ENCODE results near the gene RYR2. TPM values are rescaled to one million over a fixed set of nuclear protein-coding genes. Genes with fewer than 3 reads are reported as not detected.

Gene RYR2
- total RNA-seq, 4 donors from 2014 or later = 0.88 to 8.4 (median 5.5) TPM

DNA sequence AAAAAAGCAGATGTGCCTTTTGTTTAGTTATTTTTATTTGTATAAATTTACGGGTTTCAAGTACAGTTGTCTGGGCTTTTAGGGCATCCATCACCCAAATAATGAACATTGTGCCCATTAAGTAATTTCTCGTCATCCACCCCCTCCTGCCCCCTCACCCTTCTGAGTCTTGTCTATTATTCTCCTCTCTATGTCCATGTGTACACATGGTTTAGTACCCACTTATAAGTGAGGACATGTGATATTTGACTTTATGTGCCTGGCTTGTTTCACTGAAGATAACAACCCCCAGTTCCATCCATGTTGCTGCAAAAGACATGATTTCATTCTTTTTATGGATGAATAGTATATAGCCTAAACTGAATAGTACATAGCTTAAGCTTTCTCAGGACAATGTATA, 659.5 kb downstream of the RYR2 start:
- intact Hi-C loops (cut with DNase I; ENCODE audit: low total_unique reads) = no loop called here
- TF ChIP-seq POLR2A (IDR thresholded peaks at IDR 0.05) = no peak
- TF ChIP-seq, protein P1, sequence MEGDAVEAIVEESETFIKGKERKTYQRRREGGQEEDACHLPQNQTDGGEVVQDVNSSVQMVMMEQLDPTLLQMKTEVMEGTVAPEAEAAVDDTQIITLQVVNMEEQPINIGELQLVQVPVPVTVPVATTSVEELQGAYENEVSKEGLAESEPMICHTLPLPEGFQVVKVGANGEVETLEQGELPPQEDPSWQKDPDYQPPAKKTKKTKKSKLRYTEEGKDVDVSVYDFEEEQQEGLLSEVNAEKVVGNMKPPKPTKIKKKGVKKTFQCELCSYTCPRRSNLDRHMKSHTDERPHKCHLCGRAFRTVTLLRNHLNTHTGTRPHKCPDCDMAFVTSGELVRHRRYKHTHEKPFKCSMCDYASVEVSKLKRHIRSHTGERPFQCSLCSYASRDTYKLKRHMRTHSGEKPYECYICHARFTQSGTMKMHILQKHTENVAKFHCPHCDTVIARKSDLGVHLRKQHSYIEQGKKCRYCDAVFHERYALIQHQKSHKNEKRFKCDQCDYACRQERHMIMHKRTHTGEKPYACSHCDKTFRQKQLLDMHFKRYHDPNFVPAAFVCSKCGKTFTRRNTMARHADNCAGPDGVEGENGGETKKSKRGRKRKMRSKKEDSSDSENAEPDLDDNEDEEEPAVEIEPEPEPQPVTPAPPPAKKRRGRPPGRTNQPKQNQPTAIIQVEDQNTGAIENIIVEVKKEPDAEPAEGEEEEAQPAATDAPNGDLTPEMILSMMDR (IDR thresholded peaks at IDR 0.05) = no peak
- DNase-seq = no peak

DNA sequence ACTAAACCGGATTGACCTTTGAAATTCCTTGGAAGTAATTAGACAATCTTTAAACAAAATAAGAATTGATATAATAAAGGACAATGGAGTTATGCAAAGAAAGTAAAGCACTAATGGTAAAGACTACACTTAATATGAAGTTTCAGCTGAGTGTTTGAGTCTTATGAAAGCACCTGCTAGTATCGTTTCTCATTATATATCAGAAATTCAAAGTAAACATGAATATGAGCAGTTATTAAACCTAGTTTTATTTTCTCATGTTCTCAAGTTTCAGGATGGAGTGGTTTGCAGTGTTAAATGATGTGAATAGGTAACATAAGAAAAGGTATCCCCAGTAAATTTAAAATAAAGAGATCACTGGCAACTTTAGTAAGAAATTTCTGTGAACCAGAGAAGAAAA, 660.2 kb downstream of the RYR2 start:
- Histone ChIP-seq H3K9me3 (no peaks in the 10 kb centered on the region), H3K4me1 (no peaks in the 10 kb centered on the region), H3K27ac (no peak overlapping the region), H3K4me3 (no peak overlapping the region), H3K27me3 (peaks cover 0 to 5% of the 10 kb centered on the region in 2 donors), H3K36me3 (no peaks in the 10 kb centered on the region)
- intact Hi-C loops (cut with DNase I; ENCODE audit: low total_unique reads) = no loop called here
- no peak for DNase-seq
- TF ChIP-seq POLR2A (IDR thresholded peaks at IDR 0.05) = no peak
- TF ChIP-seq, protein P1 (IDR thresholded peaks at IDR 0.05) = no peak

More for the DNA sequence above, 659.5 kb downstream of the RYR2 start:
- H3K36me3 ChIP-seq = no peaks in the 10 kb centered on the region
- H3K9me3 ChIP-seq = no peaks in the 10 kb centered on the region
- H3K27me3 ChIP-seq = peaks cover 0 to 5% of the 10 kb centered on the region in 2 donors
- H3K27ac ChIP-seq = no peak overlapping the region
- no peaks in the 10 kb centered on the region for H3K4me1 ChIP-seq
- H3K4me3 ChIP-seq = no peak overlapping the region

DNA sequence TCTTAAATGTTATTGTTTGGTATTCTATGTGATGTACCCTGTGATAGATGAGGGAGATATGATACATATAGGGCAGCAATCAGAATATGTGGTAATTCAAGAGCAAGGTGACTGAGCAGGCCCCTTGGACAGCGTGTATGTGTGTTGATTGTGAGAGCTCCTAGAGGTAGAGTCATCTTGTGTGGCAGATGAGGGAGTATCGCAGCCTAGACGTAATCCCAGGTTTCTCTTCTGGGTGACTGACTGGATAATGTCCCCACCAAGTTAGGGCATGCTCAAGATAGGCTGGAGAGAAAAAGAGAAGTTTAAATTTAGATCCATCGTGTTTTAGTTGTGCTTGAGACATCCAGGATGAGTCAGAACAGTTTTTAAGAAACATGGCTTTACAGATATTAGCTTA, 663.5 kb downstream of the RYR2 start:
- Histone ChIP-seq H3K4me3 (no peak overlapping the region), H3K36me3 (no peaks in the 10 kb centered on the region), H3K9me3 (no peaks in the 10 kb centered on the region), H3K4me1 (no peaks in the 10 kb centered on the region), H3K27me3 (peaks cover 0 to 5% of the 10 kb centered on the region in 2 donors), H3K27ac (no peak overlapping the region)
- TF ChIP-seq, protein P1 (IDR thresholded peaks at IDR 0.05) = no peak
- TF ChIP-seq POLR2A (IDR thresholded peaks at IDR 0.05) = no peak
- intact Hi-C loops (cut with DNase I; ENCODE audit: low total_unique reads) = no loop called here
- DNase-seq = no peak

DNA sequence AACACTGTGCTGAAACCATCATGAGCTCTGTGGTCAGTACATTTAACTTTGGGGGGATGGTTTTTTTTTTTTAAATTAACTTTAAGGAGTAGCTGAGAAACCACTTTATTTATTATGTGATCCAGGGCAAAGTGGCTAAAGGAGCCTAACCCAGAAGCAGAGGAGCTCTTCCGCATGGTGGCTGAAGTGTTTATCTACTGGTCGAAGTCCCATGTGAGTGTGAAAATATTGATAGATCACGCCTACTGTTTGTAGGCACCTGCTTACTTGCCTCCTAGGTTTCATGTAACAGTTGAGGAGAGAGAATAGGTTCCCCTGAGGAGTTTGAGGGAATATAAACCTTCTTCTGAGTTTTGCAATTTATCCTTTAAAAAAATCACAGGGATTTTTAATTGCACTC, 667.4 kb downstream of the RYR2 start:
- Histone ChIP-seq H3K27me3 (no peaks in the 10 kb centered on the region), H3K4me3 (no peak overlapping the region), H3K4me1 (no peaks in the 10 kb centered on the region), H3K27ac (no peak overlapping the region), H3K36me3 (no peaks in the 10 kb centered on the region), H3K9me3 (no peaks in the 10 kb centered on the region)
- intact Hi-C loops (cut with DNase I; ENCODE audit: low total_unique reads) = no loop called here
- DNase-seq = no peak
- TF ChIP-seq POLR2A (IDR thresholded peaks at IDR 0.05) = no peak
- TF ChIP-seq, protein P1 (IDR thresholded peaks at IDR 0.05) = no peak

DNA sequence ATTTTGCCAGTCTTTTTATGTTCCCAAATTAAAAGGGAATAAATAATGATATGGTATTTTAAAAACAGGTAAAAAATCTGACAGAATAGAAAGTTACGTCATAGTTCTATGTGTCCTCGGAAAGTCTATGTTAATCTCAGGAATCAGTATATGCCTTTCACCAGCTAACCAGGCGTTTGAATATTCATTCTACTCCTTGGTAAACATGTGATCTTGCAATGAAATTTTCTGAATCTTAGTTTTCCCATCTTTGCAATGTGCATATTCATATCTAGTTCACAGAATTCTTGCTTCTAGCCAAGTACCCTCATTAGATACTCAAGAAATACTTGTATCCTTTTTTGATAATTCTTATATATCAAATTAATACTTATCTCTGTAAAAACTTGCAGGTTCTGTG, 669.3 kb downstream of the RYR2 start:
- no peaks in the 10 kb centered on the region for H3K36me3 ChIP-seq
- no peaks in the 10 kb centered on the region for H3K9me3 ChIP-seq
- DNase-seq = no peak
- H3K4me3 ChIP-seq = no peak overlapping the region
- intact Hi-C loops (cut with DNase I; ENCODE audit: low total_unique reads) = no loop called here
- no peaks in the 10 kb centered on the region for H3K4me1 ChIP-seq
- H3K27ac ChIP-seq = no peak overlapping the region
- no peak for TF ChIP-seq POLR2A (IDR thresholded peaks at IDR 0.05)
- TF ChIP-seq, protein P1 (IDR thresholded peaks at IDR 0.05) = no peak
- no peaks in the 10 kb centered on the region for H3K27me3 ChIP-seq
